NCI-H526 (cell line): ENCODE results near the gene CSF2.

Experiments used
- DNase-seq, 2 experiments: peaks; one replicate each; lab custom pipeline; 2025; lab: John Stamatoyannopoulos, UW

CSF2 gene

GRCh38 chr5:132073231-132074013 is at the start of gene CSF2:
TSS of gene CSF2 (plus strand) at chr5:132073789. CDS start at chr5:132073824, 35 bp downstream.
- DNase-seq: no peak

- DNase-seq: no peak
These were observed 49.5 kb upstream of the CSF2 start for GRCh38 chr5:132024117-132024435.

GRCh38 chr5:132024789-132025402 is 48.7 kb upstream of the CSF2 start:
- no peak for DNase-seq

GRCh38 chr5:132025403-132025971 is 48.1 kb upstream of the CSF2 start:
- DNase-seq: no peak

GRCh38 chr5:132026516-132027008 is 47.0 kb upstream of the CSF2 start:
- DNase-seq: no peak

- DNase-seq: no peak
These were observed 46.6 kb upstream of the CSF2 start for GRCh38 chr5:132027027-132027426.

- DNase-seq: no peak
These were observed 43.8 kb upstream of the CSF2 start for GRCh38 chr5:132029609-132030330.

GRCh38 chr5:132030610-132031009 is 43.0 kb upstream of the CSF2 start:
- no peak for DNase-seq

- no peak for DNase-seq
These were observed 41.4 kb upstream of the CSF2 start for GRCh38 chr5:132032196-132032595.

- DNase-seq: no peak
These were observed 40.5 kb upstream of the CSF2 start for GRCh38 chr5:132033122-132033521.

- no peak for DNase-seq
These were observed 36.2 kb upstream of the CSF2 start for GRCh38 chr5:132037353-132037752.

GRCh38 chr5:132044207-132044606 is 29.4 kb upstream of the CSF2 start:
- DNase-seq: no peak

GRCh38 chr5:132046880-132047299 is 26.7 kb upstream of the CSF2 start:
- DNase-seq: peak; percentile 45 to 54

- DNase-seq: no peak
These were observed 24.5 kb upstream of the CSF2 start for GRCh38 chr5:132049093-132049492.

- no peak for DNase-seq
These were observed 24.0 kb upstream of the CSF2 start for GRCh38 chr5:132049559-132049958.

- no peak for DNase-seq
These were observed 23.5 kb upstream of the CSF2 start for GRCh38 chr5:132050136-132050535.

- DNase-seq: peak in 1 of 2 experiments; percentile 3
These were observed 22.7 kb upstream of the CSF2 start for GRCh38 chr5:132050661-132051552.

GRCh38 chr5:132052520-132052919 is 21.1 kb upstream of the CSF2 start:
- no peak for DNase-seq

- no peak for DNase-seq
These were observed 20.1 kb upstream of the CSF2 start for GRCh38 chr5:132053483-132053882.

- DNase-seq: no peak
These were observed 19.4 kb upstream of the CSF2 start for GRCh38 chr5:132054031-132054696.
